SH-SY5Y (cell line): ENCODE data around the gene GPR32.

Source experiments
- GATA2 ChIP-seq: IDR thresholded peaks from 2 replicates; pipeline ENCODE4 v1.6.1; 2011; ENCODE audit warnings: mild to moderate bottlenecking, low read depth, low read length
- GATA3 ChIP-seq: IDR thresholded peaks from 2 replicates; pipeline ENCODE4 v1.6.1; 2011; ENCODE audit warnings: low read depth, mild to moderate bottlenecking, low read length, moderate library complexity

GRCh38 chr19:50817941-50818858, 47.9 kb downstream of the GPR32 start:
- no peak for TF ChIP-seq GATA2
- TF ChIP-seq GATA3: no peak
